CD8-positive, alpha-beta memory T cell (primary cell): ENCODE results near the gene WDR17. TPM values are rescaled to one million over a fixed set of nuclear protein-coding genes. Genes with fewer than 3 reads are reported as not detected.

ENCODE experiments used
- CTCF ChIA-PET: fragments of 350-600 bp; sonication (Branson Sonifier 250); formaldehyde crosslinking; loops from one replicate; lab custom pipeline; 2021; ENCODE audit warnings: antibody characterized with exemption; lab: Charles Lee
- POLR2A ChIA-PET: fragments of 350-600 bp; sonication (Branson Sonifier 250); formaldehyde crosslinking; loops from one replicate; lab custom pipeline; 2021; ENCODE audit warnings: antibody characterized with exemption; lab: Charles Lee
- DNase-seq, 5 donors: peaks; one replicate each; pipeline versions ENCODE4 v3.0.0 to v3.0.0-alpha.2; 2020 to 2022; ENCODE audit warnings: mixed read lengths in 1 of 5
- H3K27ac ChIP-seq: one replicate; pipeline ENCODE4 v1.7.0; 2013; ENCODE audit warnings: low read depth, mild to moderate bottlenecking, low read length, moderate library complexity
- H3K27me3 ChIP-seq: 2 replicates; pipeline ENCODE4 v1.7.0; 2013; ENCODE audit warnings: low read length, mild to moderate bottlenecking; ENCODE audit not compliant: insufficient read depth, poor library complexity, severe bottlenecking
- H3K36me3 ChIP-seq: 2 replicates; pipeline ENCODE4 v1.7.0; 2013; ENCODE audit warnings: mild to moderate bottlenecking, low read length, moderate library complexity; ENCODE audit not compliant: insufficient read depth
- H3K4me1 ChIP-seq: 2 replicates; pipeline ENCODE4 v1.7.0; 2013; ENCODE audit warnings: mild to moderate bottlenecking, low read length, moderate library complexity; ENCODE audit not compliant: insufficient read depth
- H3K4me3 ChIP-seq: 2 replicates; pipeline ENCODE4 v1.7.0; 2013; ENCODE audit warnings: mild to moderate bottlenecking, low read length
- H3K9me3 ChIP-seq: 2 replicates; pipeline ENCODE4 v1.7.0; 2013; ENCODE audit warnings: mild to moderate bottlenecking, low read length
- H3K27ac Mint-ChIP-seq, 8 donors: one replicate each; pipeline ENCODE4 v1.8.0; 2020 to 2021; ENCODE audit warnings: mixed read lengths in 8 of 8, mild to moderate bottlenecking in 6 of 8, inconsistent platforms in 3 of 8, moderate library complexity in 3 of 8
- H3K27me3 Mint-ChIP-seq, 2 donors: one replicate each; pipeline ENCODE4 v1.8.0; 2020 to 2021; ENCODE audit warnings: mixed read lengths in 2 of 2, mild to moderate bottlenecking in 1 of 2, moderate library complexity in 1 of 2
- H3K36me3 Mint-ChIP-seq, 3 donors: one replicate each; pipeline ENCODE4 v1.8.0; 2020 to 2021; ENCODE audit warnings: mixed read lengths in 3 of 3, inconsistent platforms in 1 of 3, mild to moderate bottlenecking in 1 of 3
- H3K4me1 Mint-ChIP-seq, 3 donors: one replicate each; pipeline ENCODE4 v1.8.0; 2020 to 2021; ENCODE audit warnings: mixed read lengths in 3 of 3, inconsistent platforms in 1 of 3, mild to moderate bottlenecking in 1 of 3
- H3K4me3 Mint-ChIP-seq, 7 donors: one replicate each; pipeline ENCODE4 v1.8.0; 2020 to 2021; ENCODE audit warnings: mixed read lengths in 7 of 7, mild to moderate bottlenecking in 6 of 7, moderate library complexity in 4 of 7, inconsistent platforms in 2 of 7
- H3K9me3 Mint-ChIP-seq, 5 donors: one replicate each; pipeline ENCODE4 v1.8.0; 2020 to 2022; ENCODE audit warnings: mixed read lengths in 5 of 5, mild to moderate bottlenecking in 3 of 5, moderate library complexity in 2 of 5, inconsistent platforms in 1 of 5
- polyA plus RNA-seq: library from polyadenylated mRNA; unstranded; fragments of 300-500 nt; fragmentation: Illumina TruSeq; gene quantifications from one replicate; pipeline ENCODE4 v1.2.3, GENCODE V29; 2021
- total RNA-seq, 2 experiments: library from RNA; stranded (reverse); gene quantifications; one replicate each; pipeline ENCODE4 v1.2.3, GENCODE V29; 2021

Gene WDR17
- total and polyA plus RNA-seq, 3 experiments from 2014 or later: 1.0 to 1.4 TPM; not detected in 1

GRCh38 chr4:176149680-176150355 is 84.2 kb downstream of the WDR17 start:
- no peak overlapping the region for H3K4me3 Mint-ChIP-seq
- H3K4me1 ChIP-seq: no peaks in the 10 kb centered on the region
- no peaks in the 10 kb centered on the region for H3K4me1 Mint-ChIP-seq
- no peaks in the 10 kb centered on the region for H3K36me3 Mint-ChIP-seq
- H3K9me3 Mint-ChIP-seq: no peaks in the 10 kb centered on the region
- H3K27me3 Mint-ChIP-seq: peaks cover 0 to 7% of the 10 kb centered on the region in 2 donors
- no peaks in the 10 kb centered on the region for H3K9me3 ChIP-seq
- no peak overlapping the region for H3K27ac ChIP-seq
- no peaks in the 10 kb centered on the region for H3K36me3 ChIP-seq
- H3K27ac Mint-ChIP-seq: no peak overlapping the region
- CTCF ChIA-PET: interaction anchor here (1.2 kb wide), 1 partner anchor 11 kb away, joined by 3 read pairs; no protein-coding TSS in a partner anchor
- POLR2A ChIA-PET: no interaction called here
- no peak overlapping the region for H3K4me3 ChIP-seq
- DNase-seq: no peak
- no peaks in the 10 kb centered on the region for H3K27me3 ChIP-seq

GRCh38 chr4:176150356-176150682 is 84.7 kb downstream of the WDR17 start:
- Histone ChIP-seq H3K36me3 (no peaks in the 10 kb centered on the region), H3K9me3 (no peaks in the 10 kb centered on the region), H3K4me3 (no peak overlapping the region), H3K4me1 (no peaks in the 10 kb centered on the region), H3K27ac (no peak overlapping the region), H3K27me3 (no peaks in the 10 kb centered on the region)
- Mint-ChIP-seq H3K4me3 (no peak overlapping the region), H3K9me3 (no peaks in the 10 kb centered on the region), H3K27me3 (peaks cover 0 to 3% of the 10 kb centered on the region in 2 donors), H3K4me1 (no peaks in the 10 kb centered on the region), H3K36me3 (no peaks in the 10 kb centered on the region), H3K27ac (no peak overlapping the region)
- no peak for DNase-seq
- ChIA-PET POLR2A (no interaction called here), CTCF (interaction anchor here (1.2 kb wide), 1 partner anchor 11 kb away, joined by 3 read pairs; no protein-coding TSS in a partner anchor)

GRCh38 chr4:176150704-176151103 is 85.1 kb downstream of the WDR17 start:
- no peak overlapping the region for H3K27ac Mint-ChIP-seq
- Histone ChIP-seq H3K4me3 (no peak overlapping the region), H3K4me1 (no peaks in the 10 kb centered on the region), H3K27me3 (no peaks in the 10 kb centered on the region), H3K27ac (no peak overlapping the region), H3K9me3 (no peaks in the 10 kb centered on the region), H3K36me3 (no peaks in the 10 kb centered on the region)
- ChIA-PET POLR2A (no interaction called here), CTCF (interaction anchor here (1.2 kb wide), 1 partner anchor 11 kb away, joined by 3 read pairs; no protein-coding TSS in a partner anchor)
- no peaks in the 10 kb centered on the region for H3K9me3 Mint-ChIP-seq
- H3K36me3 Mint-ChIP-seq: no peaks in the 10 kb centered on the region
- no peak for DNase-seq
- no peak overlapping the region for H3K4me3 Mint-ChIP-seq
- H3K4me1 Mint-ChIP-seq: no peaks in the 10 kb centered on the region
- H3K27me3 Mint-ChIP-seq: peaks cover 0 to 3% of the 10 kb centered on the region in 2 donors

GRCh38 chr4:176153124-176153523 is 87.5 kb downstream of the WDR17 start:
- Mint-ChIP-seq H3K27me3 (peaks cover 0 to 6% of the 10 kb centered on the region in 2 donors), H3K4me1 (no peaks in the 10 kb centered on the region), H3K9me3 (no peaks in the 10 kb centered on the region), H3K27ac (no peak overlapping the region), H3K36me3 (no peaks in the 10 kb centered on the region), H3K4me3 (no peak overlapping the region)
- DNase-seq: no peak
- ChIA-PET POLR2A (no interaction called here), CTCF (interaction anchor here (1.5 kb wide), 1 partner anchor 188 kb away, joined by 5 read pairs; no protein-coding TSS in a partner anchor)
- Histone ChIP-seq H3K4me3 (no peak overlapping the region), H3K27ac (no peak overlapping the region), H3K4me1 (no peaks in the 10 kb centered on the region), H3K27me3 (no peaks in the 10 kb centered on the region), H3K9me3 (no peaks in the 10 kb centered on the region), H3K36me3 (no peaks in the 10 kb centered on the region)

DNA sequence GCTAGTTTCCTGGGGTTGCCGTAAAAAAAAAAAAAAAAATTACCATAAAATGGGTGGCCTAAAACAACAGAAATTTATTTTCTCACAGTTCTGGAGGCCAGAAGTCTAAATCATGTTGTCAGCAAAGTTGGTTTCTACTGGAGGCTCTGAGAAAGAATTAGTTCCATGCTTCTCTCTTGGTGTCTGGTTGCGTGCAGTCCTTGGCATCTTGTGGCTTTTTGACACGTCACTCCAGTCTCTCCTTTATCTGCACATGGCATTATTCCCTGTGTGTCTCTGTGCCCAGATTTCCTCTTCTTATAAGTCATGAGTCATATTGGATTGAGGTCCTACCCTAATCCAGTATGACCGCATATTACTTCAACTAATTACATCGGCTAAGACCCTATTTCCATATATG is 91.0 kb downstream of the WDR17 start:
- ChIA-PET CTCF (no interaction called here), POLR2A (no interaction called here)
- no peak for DNase-seq
- no peaks in the 10 kb centered on the region for H3K4me1 Mint-ChIP-seq
- H3K4me3 Mint-ChIP-seq: no peak overlapping the region
- peak overlapping the region in 1 of 8 donors; percentile 10 for H3K27ac Mint-ChIP-seq
- H3K27me3 ChIP-seq: no peaks in the 10 kb centered on the region
- H3K36me3 ChIP-seq: no peaks in the 10 kb centered on the region
- H3K4me3 ChIP-seq: no peak overlapping the region
- no peaks in the 10 kb centered on the region for H3K4me1 ChIP-seq
- no peaks in the 10 kb centered on the region for H3K9me3 Mint-ChIP-seq
- no peaks in the 10 kb centered on the region for H3K9me3 ChIP-seq
- H3K27me3 Mint-ChIP-seq: peaks cover 0 to 7% of the 10 kb centered on the region in 2 donors
- no peaks in the 10 kb centered on the region for H3K36me3 Mint-ChIP-seq
- H3K27ac ChIP-seq: no peak overlapping the region

DNA sequence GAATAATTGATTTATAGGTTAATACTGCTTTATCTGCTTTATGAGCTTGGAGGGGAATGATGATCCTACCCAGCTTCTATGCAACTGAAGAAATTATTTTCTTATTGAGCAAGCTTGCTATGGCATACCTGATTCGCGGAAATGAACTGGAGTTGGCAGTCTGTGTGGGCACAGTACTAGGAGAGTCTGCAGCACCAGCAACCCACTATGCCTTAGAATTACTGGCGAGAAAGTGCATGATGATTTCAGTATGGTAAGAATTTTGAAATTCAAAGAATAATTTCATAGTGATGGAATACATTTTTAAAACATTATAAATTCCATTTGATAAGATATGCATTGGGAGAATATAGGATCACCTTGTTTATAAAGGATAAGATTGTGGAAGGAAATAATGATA is 97.4 kb downstream of the WDR17 start:
- ChIA-PET CTCF (no interaction called here), POLR2A (no interaction called here)

DNA sequence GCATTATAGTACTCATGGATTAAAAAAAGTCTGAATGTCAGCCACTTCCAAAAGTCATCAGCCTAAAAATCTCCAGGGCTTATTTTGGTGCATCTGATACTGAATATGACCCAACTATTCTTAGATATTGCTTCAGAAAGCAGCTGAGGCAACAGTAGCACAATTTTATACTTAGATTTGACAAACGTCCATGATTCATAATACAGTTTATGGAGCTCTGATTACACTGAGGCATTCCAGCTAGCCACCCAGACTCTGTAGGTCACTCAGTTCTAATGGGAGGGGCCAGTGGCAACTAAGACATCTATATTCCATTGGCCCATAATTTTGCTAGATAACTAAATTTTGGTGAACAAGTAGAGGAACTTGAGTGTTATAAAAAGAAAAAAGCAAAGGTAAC is 119.4 kb downstream of the WDR17 start:
- Mint-ChIP-seq H3K9me3 (peaks cover 0 to 4% (median 0%) of the 10 kb centered on the region in 5 donors), H3K4me3 (no peak overlapping the region), H3K36me3 (no peaks in the 10 kb centered on the region), H3K27me3 (peaks cover 17 to 55% of the 10 kb centered on the region in 2 donors), H3K4me1 (no peaks in the 10 kb centered on the region), H3K27ac (no peak overlapping the region)
- no peaks in the 10 kb centered on the region for H3K9me3 ChIP-seq
- H3K4me1 ChIP-seq: no peaks in the 10 kb centered on the region
- no peak for DNase-seq
- H3K36me3 ChIP-seq: no peaks in the 10 kb centered on the region
- no peak overlapping the region for H3K27ac ChIP-seq
- ChIA-PET POLR2A (no interaction called here), CTCF (no interaction called here)
- H3K4me3 ChIP-seq: no peak overlapping the region
- H3K27me3 ChIP-seq: peaks cover 3% of the 10 kb centered on the region

More for the DNA sequence above, 97.4 kb downstream of the WDR17 start:
- H3K27ac ChIP-seq: no peak overlapping the region
- Mint-ChIP-seq H3K4me3 (no peak overlapping the region), H3K4me1 (no peaks in the 10 kb centered on the region), H3K36me3 (no peaks in the 10 kb centered on the region), H3K27me3 (peaks cover 4 to 19% of the 10 kb centered on the region in 2 donors), H3K27ac (no peak overlapping the region), H3K9me3 (no peaks in the 10 kb centered on the region)
- H3K4me3 ChIP-seq: no peak overlapping the region
- no peaks in the 10 kb centered on the region for H3K9me3 ChIP-seq
- DNase-seq: no peak
- no peaks in the 10 kb centered on the region for H3K4me1 ChIP-seq
- H3K36me3 ChIP-seq: no peaks in the 10 kb centered on the region
- H3K27me3 ChIP-seq: no peaks in the 10 kb centered on the region

- no peaks in the 10 kb centered on the region for H3K36me3 Mint-ChIP-seq
- no peak overlapping the region for H3K27ac ChIP-seq
- no peak overlapping the region for H3K4me3 Mint-ChIP-seq
- no peaks in the 10 kb centered on the region for H3K4me1 ChIP-seq
- H3K27me3 ChIP-seq: peaks cover 3% of the 10 kb centered on the region
- H3K4me3 ChIP-seq: no peak overlapping the region
- H3K27me3 Mint-ChIP-seq: peaks cover 17 to 56% of the 10 kb centered on the region in 2 donors
- DNase-seq: no peak
- ChIA-PET CTCF (no interaction called here), POLR2A (no interaction called here)
- peaks cover 0 to 4% (median 0%) of the 10 kb centered on the region in 5 donors for H3K9me3 Mint-ChIP-seq
- H3K4me1 Mint-ChIP-seq: no peaks in the 10 kb centered on the region
- H3K27ac Mint-ChIP-seq: no peak overlapping the region
- no peaks in the 10 kb centered on the region for H3K36me3 ChIP-seq
- H3K9me3 ChIP-seq: no peaks in the 10 kb centered on the region
These were observed 120.4 kb downstream of the WDR17 start for GRCh38 chr4:176186067-176186466.
